ENCODE measurements around the gene S100A2.

- TF ChIP-seq CTCF (conservative IDR thresholded peaks at IDR 0.05; ENCODE audit: low read depth, low read length), result no peak
- TF ChIP-seq EZH2 (IDR thresholded peaks at IDR 0.05; ENCODE audit: borderline replicate concordance, low read depth, low read length, poor library complexity, severe bottlenecking), result no peak
Observed at GRCh38 chr1:153588482-153588881, 22.8 kb upstream of the S100A2 start.

Data from A673 (cell line).